ENCODE data around the gene KRTAP2-4.
"Not testable (repeated sequence)": the region's sequence is repeated elsewhere in the genome, so short reads cannot be mapped to it uniquely, and the experiment has no call there.

The KRTAP2-4 gene

GRCh38 chr17:41071606-41072360 is 6.1 kb upstream of the KRTAP2-4 start:
- no peak overlapping the region for H3K27ac ChIP-seq (ENCODE audit: low read depth, low read length)
- H3K4me3 ChIP-seq (ENCODE audit: low read depth in 1 of 5, low read length in 5 of 5), result no peak overlapping the region
- no peak overlapping the region for H3K9ac ChIP-seq (ENCODE audit: low read length in 5 of 5)
- no peaks in the 10 kb centered on the region for H3K27me3 ChIP-seq (ENCODE audit: control insufficient read depth in 5 of 5, insufficient read depth in 4 of 5, low read length in 5 of 5)
- no peaks in the 10 kb centered on the region for H3K4me1 ChIP-seq (ENCODE audit: control insufficient read depth in 5 of 5, insufficient read depth in 5 of 5, low read length in 5 of 5)
- H3K9me3 ChIP-seq (ENCODE audit: control insufficient read depth in 5 of 5, low read length in 5 of 5), result no peaks in the 10 kb centered on the region
- no peaks in the 10 kb centered on the region for H3K36me3 ChIP-seq (ENCODE audit: control insufficient read depth in 5 of 5, insufficient read depth in 5 of 5, low read length in 5 of 5)

DNA sequence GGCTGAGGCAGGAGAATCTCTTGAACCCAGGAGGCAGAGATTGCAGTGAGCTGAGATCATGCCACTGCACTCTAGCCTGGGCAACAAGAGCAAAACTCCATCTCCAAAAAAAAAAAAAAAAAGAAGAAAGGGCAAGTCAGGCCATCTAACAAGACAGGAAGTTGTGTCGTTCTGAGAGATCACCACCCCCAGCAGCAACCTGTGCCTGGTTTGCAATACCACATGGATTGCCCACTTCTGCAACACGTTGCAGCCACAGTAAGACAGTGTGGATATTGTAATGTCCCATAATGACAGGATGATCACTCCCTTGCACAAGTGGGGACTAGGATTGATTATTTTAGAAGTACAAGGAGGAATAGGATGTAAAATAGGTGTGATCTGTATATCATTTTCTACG is 3.4 kb upstream of the KRTAP2-4 start:
- H3K9ac ChIP-seq (ENCODE audit: low read length in 5 of 5), result no peak overlapping the region
- no peaks in the 10 kb centered on the region for H3K9me3 ChIP-seq (ENCODE audit: control insufficient read depth in 5 of 5, low read length in 5 of 5)
- H3K36me3 ChIP-seq (ENCODE audit: control insufficient read depth in 5 of 5, insufficient read depth in 5 of 5, low read length in 5 of 5), result no peaks in the 10 kb centered on the region
- H3K4me1 ChIP-seq (ENCODE audit: control insufficient read depth in 5 of 5, insufficient read depth in 5 of 5, low read length in 5 of 5), result no peaks in the 10 kb centered on the region
- no peak overlapping the region for H3K27ac ChIP-seq (ENCODE audit: low read depth, low read length)
- no peaks in the 10 kb centered on the region for H3K27me3 ChIP-seq (ENCODE audit: control insufficient read depth in 5 of 5, insufficient read depth in 4 of 5, low read length in 5 of 5)
- H3K4me3 ChIP-seq (ENCODE audit: low read depth in 1 of 5, low read length in 5 of 5), result no peak overlapping the region

DNA sequence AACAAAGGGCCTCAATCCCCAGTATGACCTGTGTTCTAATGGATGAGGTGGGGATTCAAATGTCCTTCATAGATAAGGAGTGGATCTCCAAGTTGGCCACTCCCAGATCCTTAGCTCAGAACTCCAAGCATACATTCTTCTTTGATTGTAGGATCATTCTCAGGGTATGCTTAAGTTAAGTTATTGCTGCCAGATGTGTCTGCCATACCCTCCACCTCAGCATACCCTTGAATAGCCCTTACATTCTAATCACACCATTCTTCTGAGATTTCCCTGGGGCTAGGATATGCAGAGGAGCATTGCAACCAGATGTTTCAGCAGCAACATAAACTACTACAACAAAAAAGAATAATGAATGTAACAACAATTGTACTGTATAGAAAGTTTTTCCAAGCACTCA is 1.6 kb upstream of the KRTAP2-4 start:
- H3K36me3 ChIP-seq (ENCODE audit: control insufficient read depth in 5 of 5, insufficient read depth in 5 of 5, low read length in 5 of 5), result no peaks in the 10 kb centered on the region
- H3K9me3 ChIP-seq (ENCODE audit: control insufficient read depth in 5 of 5, low read length in 5 of 5), result no peaks in the 10 kb centered on the region
- no peak overlapping the region for H3K27ac ChIP-seq (ENCODE audit: low read depth, low read length)
- no peak overlapping the region for H3K9ac ChIP-seq (ENCODE audit: low read length in 5 of 5)
- H3K4me1 ChIP-seq (ENCODE audit: control insufficient read depth in 5 of 5, insufficient read depth in 5 of 5, low read length in 5 of 5), result no peaks in the 10 kb centered on the region
- no peak overlapping the region for H3K4me3 ChIP-seq (ENCODE audit: low read depth in 1 of 5, low read length in 5 of 5)
- no peaks in the 10 kb centered on the region for H3K27me3 ChIP-seq (ENCODE audit: control insufficient read depth in 5 of 5, insufficient read depth in 4 of 5, low read length in 5 of 5)

DNA sequence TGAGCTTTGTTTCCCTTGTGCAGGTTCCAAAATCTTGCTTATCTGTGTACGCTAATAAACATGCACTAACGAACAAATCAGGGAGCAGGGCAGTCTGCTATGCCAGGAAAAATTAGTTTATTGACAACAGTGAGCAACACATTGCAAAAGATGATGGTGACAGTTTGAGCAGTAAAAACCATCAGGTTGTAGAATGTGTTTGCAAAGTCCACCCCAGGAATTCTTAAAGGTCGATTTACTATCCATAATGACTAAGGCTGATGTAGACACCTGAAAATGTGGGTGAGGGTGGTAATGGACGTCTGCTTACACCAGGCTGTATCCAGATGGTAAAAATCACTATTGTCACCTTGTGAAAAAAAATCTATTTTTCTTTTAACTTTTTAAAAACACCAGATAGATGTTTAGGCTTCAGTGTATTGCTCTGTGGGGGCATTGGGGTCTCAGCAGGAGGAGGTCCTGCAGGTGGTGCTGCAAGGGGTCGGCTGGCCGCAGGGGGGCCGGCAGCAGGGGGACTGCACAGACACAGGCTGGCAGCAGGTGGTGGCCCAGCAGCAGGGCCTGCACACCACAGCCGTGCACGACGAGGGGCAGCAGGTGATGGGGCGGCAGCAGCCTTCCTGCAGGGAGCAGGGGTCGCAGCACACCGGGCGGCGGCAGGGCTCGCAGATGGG is 526 bp downstream of the KRTAP2-4 start:
- not testable (repeated sequence) for H3K27ac ChIP-seq (ENCODE audit: low read depth, low read length); H3K4me1 ChIP-seq (ENCODE audit: control insufficient read depth in 5 of 5, insufficient read depth in 5 of 5, low read length in 5 of 5); H3K4me3 ChIP-seq (ENCODE audit: low read depth in 1 of 5, low read length in 5 of 5); H3K9me3 ChIP-seq (ENCODE audit: control insufficient read depth in 5 of 5, low read length in 5 of 5); H3K27me3 ChIP-seq (ENCODE audit: control insufficient read depth in 5 of 5, insufficient read depth in 4 of 5, low read length in 5 of 5); H3K9ac ChIP-seq (ENCODE audit: low read length in 5 of 5); H3K36me3 ChIP-seq (ENCODE audit: control insufficient read depth in 5 of 5, insufficient read depth in 5 of 5, low read length in 5 of 5)

DNA sequence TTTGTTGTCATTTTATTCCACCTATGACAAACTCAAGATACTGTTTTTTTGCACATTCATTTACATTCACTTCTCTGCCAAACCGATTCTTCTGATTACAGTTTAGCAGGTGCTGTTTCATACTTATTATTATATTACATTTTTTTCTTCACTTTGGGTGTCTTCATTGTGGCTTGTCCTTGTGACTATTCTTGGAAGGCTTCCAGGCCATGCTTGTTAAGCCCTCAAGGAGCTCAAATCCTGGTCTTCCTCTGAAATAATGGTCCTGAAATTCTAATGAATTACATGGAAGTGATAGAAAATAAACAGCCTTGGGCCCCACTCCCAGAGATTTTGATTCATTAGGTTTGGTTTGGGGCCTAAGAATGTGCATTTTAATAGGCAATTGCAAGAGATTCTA is 1.4 kb downstream of the KRTAP2-4 start:
- Histone ChIP-seq H3K4me1 (ENCODE audit: control insufficient read depth in 5 of 5, insufficient read depth in 5 of 5, low read length in 5 of 5) (no peaks in the 10 kb centered on the region), H3K27me3 (ENCODE audit: control insufficient read depth in 5 of 5, insufficient read depth in 4 of 5, low read length in 5 of 5) (peaks cover 0 to 5% (median 0%) of the 10 kb centered on the region in 5 donors), H3K9ac (ENCODE audit: low read length in 5 of 5) (no peak overlapping the region), H3K4me3 (ENCODE audit: low read depth in 1 of 5, low read length in 5 of 5) (no peak overlapping the region), H3K27ac (ENCODE audit: low read depth, low read length) (no peak overlapping the region), H3K36me3 (ENCODE audit: control insufficient read depth in 5 of 5, insufficient read depth in 5 of 5, low read length in 5 of 5) (no peaks in the 10 kb centered on the region), H3K9me3 (ENCODE audit: control insufficient read depth in 5 of 5, low read length in 5 of 5) (no peaks in the 10 kb centered on the region)

DNA sequence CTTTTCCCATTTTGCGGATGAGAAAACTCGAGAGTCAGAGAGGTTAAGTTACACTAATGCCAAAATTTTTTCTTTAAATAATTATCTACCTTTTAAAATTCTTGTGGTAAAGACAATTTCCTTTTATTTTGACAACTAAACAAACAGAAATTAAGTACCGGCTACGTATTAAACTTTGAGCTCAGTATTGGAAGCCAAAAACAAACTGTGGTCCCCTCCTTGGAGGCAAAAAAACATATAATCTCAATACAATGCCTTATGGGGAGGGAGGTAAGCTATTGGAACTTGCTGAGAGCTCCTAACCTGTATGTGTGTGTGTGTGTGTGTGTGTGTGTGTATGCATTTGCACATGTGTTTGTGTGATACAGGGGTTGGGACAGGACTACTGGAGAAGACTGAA is 2.2 kb downstream of the KRTAP2-4 start:
- Histone ChIP-seq H3K4me3 (ENCODE audit: low read depth in 1 of 5, low read length in 5 of 5) (no peak overlapping the region), H3K9me3 (ENCODE audit: control insufficient read depth in 5 of 5, low read length in 5 of 5) (no peaks in the 10 kb centered on the region), H3K4me1 (ENCODE audit: control insufficient read depth in 5 of 5, insufficient read depth in 5 of 5, low read length in 5 of 5) (no peaks in the 10 kb centered on the region), H3K9ac (ENCODE audit: low read length in 5 of 5) (no peak overlapping the region), H3K27ac (ENCODE audit: low read depth, low read length) (no peak overlapping the region), H3K36me3 (ENCODE audit: control insufficient read depth in 5 of 5, insufficient read depth in 5 of 5, low read length in 5 of 5) (no peaks in the 10 kb centered on the region), H3K27me3 (ENCODE audit: control insufficient read depth in 5 of 5, insufficient read depth in 4 of 5, low read length in 5 of 5) (peaks cover 0 to 5% (median 0%) of the 10 kb centered on the region in 5 donors)

GRCh38 chr17:41061964-41062363 is 3.7 kb downstream of the KRTAP2-4 start:
- Histone ChIP-seq H3K9me3 (ENCODE audit: control insufficient read depth in 5 of 5, low read length in 5 of 5) (peaks cover 0 to 4% (median 3%) of the 10 kb centered on the region in 5 donors), H3K9ac (ENCODE audit: low read length in 5 of 5) (no peak overlapping the region), H3K4me1 (ENCODE audit: control insufficient read depth in 5 of 5, insufficient read depth in 5 of 5, low read length in 5 of 5) (no peaks in the 10 kb centered on the region), H3K4me3 (ENCODE audit: low read depth in 1 of 5, low read length in 5 of 5) (no peak overlapping the region), H3K27me3 (ENCODE audit: control insufficient read depth in 5 of 5, insufficient read depth in 4 of 5, low read length in 5 of 5) (peaks cover 0 to 5% (median 0%) of the 10 kb centered on the region in 5 donors), H3K36me3 (ENCODE audit: control insufficient read depth in 5 of 5, insufficient read depth in 5 of 5, low read length in 5 of 5) (no peaks in the 10 kb centered on the region), H3K27ac (ENCODE audit: low read depth, low read length) (no peak overlapping the region)

DNA sequence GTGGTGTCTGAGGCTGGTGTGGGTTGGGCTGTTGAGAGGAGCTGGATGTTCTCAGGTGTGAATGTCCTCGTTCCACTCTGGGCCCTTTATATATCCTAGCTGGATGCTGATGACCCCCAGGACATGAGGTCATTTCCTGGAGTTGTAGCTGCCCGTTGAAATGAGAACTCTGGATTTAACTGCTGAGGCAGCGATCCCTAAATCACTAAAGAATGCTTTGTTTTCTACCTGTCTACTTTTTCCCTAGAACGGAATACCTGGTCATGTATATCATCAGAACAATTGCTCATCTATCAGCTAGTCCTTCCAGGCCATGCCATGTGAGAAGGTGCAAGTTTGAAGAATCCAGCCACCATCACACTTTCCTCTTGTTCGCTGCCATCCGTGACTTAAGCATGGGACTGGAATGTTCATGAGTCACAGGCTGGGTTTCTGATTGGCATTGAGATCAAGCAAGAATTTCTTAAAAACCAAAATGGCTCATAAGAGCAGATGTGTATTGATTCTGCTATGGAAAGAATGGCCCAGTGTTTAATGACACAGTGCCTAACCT is 5.6 kb downstream of the KRTAP2-4 start, which contains the start of gene KRTAP2-3:
Gene KRTAP2-3 (minus strand): TSS at position 63 of the 553 bp plus-strand sequence. CDS start 64 bp downstream, outside the sequence.
- Histone ChIP-seq H3K36me3 (ENCODE audit: control insufficient read depth in 5 of 5, insufficient read depth in 5 of 5, low read length in 5 of 5) (no peaks in the 10 kb centered on the region), H3K4me3 (ENCODE audit: low read depth in 1 of 5, low read length in 5 of 5) (no peak within 1 kb of the TSS), H3K4me1 (ENCODE audit: control insufficient read depth in 5 of 5, insufficient read depth in 5 of 5, low read length in 5 of 5) (no peaks in the 10 kb centered on the region), H3K27me3 (ENCODE audit: control insufficient read depth in 5 of 5, insufficient read depth in 4 of 5, low read length in 5 of 5) (peaks cover 0 to 5% (median 4%) of the 10 kb centered on the region in 5 donors), H3K27ac (ENCODE audit: low read depth, low read length) (no peak within 1 kb of the TSS), H3K9me3 (ENCODE audit: control insufficient read depth in 5 of 5, low read length in 5 of 5) (peaks cover 0 to 4% (median 3%) of the 10 kb centered on the region in 5 donors), H3K9ac (ENCODE audit: low read length in 5 of 5) (no peak within 1 kb of the TSS)

DNA sequence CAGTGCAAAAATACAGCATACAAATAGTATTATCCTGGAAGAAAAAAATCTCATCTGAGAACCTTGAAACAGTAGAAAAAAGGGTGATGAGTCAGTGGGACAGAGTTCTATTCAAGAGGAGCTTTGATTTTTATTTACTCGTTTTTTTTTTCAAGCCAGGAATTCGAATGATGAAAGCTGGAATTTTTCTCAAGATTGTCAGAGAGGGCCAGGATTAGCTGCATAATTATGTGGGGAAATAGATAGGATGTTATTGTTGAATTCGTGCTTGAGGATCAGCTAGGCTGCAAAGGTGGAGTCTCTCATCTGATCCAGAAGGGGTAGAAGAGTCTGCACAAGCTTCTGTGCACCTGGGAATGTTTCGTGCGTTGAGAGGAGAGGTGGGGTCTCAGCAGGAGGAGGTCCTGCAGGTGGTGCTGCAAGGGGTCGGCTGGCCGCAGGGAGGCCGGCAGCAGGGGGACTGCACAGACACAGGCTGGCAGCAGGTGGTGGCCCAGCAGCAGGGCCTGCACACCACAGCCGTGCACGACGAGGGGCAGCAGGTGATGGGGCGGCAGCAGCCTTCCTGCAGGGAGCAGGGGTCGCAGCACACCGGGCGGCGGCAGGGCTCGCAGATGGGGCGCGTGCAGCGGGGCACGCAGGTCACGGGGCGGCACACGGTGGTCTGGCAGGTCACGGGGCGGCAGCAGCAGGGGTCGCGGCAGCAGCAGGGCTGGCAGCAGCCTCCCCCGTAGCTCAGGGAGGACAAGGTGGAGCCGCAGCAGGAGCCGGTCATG is 6.2 kb downstream of the KRTAP2-4 start:
- not testable (repeated sequence) for H3K27ac ChIP-seq (ENCODE audit: low read depth, low read length); H3K36me3 ChIP-seq (ENCODE audit: control insufficient read depth in 5 of 5, insufficient read depth in 5 of 5, low read length in 5 of 5); H3K27me3 ChIP-seq (ENCODE audit: control insufficient read depth in 5 of 5, insufficient read depth in 4 of 5, low read length in 5 of 5); H3K4me1 ChIP-seq (ENCODE audit: control insufficient read depth in 5 of 5, insufficient read depth in 5 of 5, low read length in 5 of 5); H3K9me3 ChIP-seq (ENCODE audit: control insufficient read depth in 5 of 5, low read length in 5 of 5); H3K9ac ChIP-seq (ENCODE audit: low read length in 5 of 5); H3K4me3 ChIP-seq (ENCODE audit: low read depth in 1 of 5, low read length in 5 of 5)
